ENCODE data around the gene SLC6A5.
"Not testable (repeated sequence)": the region's sequence is repeated elsewhere in the genome, so short reads cannot be mapped to it uniquely, and the experiment has no call there.

SLC6A5 gene

DNA sequence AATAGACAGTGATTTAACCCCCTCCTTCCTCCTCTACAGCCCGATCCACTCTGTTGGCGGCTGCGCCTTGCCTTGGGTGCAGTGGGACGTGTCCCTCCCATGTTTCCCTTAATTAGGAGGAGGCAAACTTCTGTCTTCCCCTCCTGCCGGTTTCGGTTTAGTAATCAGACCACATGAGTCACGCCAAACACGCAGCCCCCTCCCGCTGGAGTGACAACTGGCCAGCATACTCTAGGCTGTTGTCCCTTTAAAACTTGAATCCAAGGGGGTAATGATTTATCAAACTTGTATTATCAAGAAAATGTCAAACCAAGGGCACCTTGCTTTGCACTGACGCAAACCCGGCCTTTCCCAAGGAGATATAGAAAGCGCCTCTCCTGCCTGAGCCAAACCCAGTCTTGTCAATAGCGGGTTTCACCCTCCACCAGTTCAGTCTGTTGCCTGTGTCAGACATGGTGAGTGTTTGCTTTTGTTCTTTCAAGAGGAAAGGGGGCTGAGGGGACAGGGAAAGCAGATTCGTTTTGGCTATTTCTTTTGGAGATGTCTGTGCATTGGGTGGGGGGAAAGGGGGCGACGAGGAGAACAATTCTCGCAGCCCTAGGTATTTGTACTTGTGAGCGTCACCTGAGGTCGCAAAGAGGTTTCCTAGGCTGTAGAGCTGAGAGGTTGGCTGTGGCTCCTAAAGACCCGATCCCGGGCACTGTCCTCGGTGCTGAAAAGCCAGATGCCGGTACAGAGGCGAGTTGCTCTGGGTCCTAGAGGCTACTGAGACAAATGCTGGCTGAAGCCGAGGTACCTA, at the start of gene SLC6A5:
Gene SLC6A5 (plus strand): TSS at position 388 of the 799 bp plus-strand sequence. CDS start 65 bp downstream, at position 453.
- peak; percentile 80 for DNase-seq (ENCODE audit: low spot score)

DNA sequence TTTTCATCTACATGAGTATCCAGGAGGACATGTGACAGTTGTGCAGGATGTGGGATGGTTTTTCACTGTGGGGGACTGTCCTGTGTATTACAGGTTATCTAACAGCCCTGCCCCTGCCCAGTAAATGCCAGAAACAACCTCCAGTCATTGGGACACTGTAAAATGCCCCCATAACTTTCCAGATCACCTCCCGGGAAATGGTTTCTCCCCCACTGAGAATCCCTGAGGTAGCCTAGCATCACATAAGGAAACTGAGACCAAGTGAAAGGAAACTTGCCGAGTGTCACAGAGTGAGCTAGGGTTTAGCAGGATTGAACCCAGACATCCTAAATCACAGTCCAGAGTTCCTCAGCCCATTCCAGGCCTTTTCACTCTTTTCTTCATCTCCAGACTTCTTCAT, 48.3 kb upstream of the SLC6A5 start:
- DNase-seq (ENCODE audit: low spot score), result no peak

DNA sequence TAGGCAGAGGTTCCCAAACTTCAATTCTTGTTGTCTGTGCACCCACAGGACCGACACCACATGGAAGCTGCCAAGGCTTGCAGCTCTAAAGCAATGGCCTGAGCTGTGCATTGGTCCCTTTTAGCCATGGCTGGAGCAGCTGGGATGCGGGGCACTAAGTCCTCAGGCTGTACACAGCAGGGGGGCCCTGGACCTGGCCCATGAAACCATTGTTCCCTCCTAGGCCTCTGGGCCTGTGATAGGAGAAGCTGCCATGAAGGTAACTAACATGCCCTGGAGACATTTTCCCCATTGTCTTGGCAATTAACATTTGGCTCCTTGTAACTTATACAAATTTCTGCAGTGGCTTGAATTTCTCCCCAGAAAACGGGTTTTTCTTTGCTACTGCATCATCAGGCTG, 43.6 kb upstream of the SLC6A5 start:
- no peak for DNase-seq (ENCODE audit: low spot score)

DNA sequence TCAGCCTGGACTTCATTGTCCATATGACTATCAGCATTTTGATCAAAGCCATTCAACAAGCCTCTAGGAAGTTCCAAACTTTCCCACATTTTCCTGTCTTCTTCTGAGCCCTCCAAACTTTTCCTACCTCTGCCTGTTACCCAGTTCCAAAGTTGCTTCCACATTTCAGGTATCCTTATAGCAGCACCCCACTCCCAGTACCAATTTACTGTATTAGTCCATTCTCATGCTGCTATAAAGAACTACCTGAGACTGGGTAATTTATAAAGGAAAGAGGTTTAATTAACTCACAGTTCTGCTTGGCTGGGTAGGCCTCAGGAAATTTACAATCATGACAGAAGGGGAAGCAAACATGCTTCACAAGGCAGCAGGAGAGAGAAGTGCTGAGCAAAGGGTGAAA, 43.0 kb upstream of the SLC6A5 start:
- DNase-seq (ENCODE audit: low spot score), result not testable (repeated sequence)

DNA sequence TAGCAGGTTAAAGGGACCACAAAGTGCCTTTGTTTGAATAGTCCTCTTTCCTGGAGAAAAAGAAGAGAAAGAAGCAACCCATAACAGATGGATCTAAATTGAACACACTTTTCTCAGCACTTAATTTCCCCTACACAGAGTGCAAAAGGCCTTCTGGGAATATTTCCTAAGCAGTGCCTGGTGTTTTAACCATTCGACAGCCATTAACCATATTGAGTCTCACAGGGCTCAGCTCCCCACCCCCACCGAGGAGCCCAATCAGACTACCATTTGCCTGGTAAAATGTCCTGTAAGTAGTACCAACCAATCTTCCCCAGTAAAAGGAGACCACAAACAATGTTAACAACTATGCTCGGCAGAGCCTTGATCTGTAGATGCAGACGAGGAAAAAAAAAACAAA, 40.7 kb upstream of the SLC6A5 start:
- DNase-seq (ENCODE audit: low spot score), result no peak

DNA sequence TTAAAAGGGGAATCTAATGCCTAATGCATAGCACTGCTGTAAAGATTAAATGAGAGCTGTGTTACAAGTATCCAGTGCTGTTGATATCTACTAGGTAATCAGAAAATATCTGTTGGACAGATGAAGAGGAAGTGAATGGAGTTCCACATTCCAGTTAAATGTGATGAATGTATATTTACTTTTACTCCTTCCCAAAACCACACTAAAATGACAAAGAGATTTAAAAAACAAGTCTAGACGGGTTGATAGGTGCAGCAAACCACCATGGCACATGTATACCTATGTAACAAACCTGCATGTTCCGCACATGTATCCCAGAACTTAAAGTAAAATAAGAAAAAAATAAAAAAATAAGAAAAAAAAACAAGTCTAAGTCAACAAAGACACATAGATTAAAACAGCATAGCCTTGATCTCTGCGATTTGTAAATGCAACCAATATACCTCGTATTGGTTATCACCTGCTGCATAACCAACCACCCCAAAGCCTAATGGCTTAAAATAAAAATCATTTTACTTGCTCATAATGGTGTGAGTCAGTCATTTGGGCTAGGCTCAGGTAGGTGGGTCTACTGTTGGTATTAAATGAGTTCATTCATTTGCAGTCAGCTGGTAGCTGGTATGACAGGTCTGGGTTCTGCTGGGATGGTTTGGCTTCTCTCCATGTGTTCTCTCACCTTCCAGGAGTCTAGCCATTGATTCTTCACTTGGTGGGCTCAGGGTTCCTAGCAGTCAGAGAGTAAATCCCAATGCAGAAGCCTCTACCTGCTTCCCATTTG, 39.7 kb upstream of the SLC6A5 start:
- no peak for DNase-seq (ENCODE audit: low spot score)

DNA sequence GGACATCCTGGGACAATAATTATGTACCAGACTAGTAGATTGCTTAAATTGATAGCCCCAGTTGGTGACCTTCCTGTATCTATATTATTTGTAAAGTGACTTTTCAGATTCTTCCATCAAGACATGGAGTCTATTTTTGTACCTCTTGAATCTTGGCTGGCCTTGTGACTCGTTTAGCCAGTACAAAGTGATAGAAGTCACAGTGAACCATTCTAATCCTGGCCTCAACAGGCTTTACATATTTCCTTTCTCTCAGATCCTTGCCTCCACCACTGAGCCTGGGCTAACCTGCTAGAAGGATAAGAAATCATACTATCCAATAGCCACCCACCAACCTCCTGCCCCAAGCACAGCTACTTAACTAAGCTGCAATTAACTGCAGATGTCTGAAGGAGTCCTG, 37.5 kb upstream of the SLC6A5 start:
- DNase-seq (ENCODE audit: low spot score), result no peak

DNA sequence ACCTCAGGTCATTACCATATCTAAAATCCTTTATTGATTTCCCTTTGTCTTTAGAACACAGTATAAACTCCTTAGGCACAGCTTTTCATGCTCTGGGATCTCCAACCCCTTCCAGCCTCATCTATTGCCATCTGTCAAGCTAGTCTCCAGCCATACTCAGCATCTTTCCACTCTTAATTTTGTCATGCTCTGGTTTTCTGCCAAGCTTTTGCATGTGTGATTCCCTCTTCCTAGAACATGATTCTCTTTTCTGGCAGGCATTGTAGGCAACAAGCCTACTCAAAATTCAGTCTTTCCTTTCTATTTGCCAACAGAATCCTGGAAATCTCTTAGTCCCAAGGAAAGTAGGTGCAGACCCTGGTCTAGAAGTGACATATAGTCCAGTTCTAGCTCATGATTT, 35.5 kb upstream of the SLC6A5 start:
- DNase-seq (ENCODE audit: low spot score), result no peak

DNA sequence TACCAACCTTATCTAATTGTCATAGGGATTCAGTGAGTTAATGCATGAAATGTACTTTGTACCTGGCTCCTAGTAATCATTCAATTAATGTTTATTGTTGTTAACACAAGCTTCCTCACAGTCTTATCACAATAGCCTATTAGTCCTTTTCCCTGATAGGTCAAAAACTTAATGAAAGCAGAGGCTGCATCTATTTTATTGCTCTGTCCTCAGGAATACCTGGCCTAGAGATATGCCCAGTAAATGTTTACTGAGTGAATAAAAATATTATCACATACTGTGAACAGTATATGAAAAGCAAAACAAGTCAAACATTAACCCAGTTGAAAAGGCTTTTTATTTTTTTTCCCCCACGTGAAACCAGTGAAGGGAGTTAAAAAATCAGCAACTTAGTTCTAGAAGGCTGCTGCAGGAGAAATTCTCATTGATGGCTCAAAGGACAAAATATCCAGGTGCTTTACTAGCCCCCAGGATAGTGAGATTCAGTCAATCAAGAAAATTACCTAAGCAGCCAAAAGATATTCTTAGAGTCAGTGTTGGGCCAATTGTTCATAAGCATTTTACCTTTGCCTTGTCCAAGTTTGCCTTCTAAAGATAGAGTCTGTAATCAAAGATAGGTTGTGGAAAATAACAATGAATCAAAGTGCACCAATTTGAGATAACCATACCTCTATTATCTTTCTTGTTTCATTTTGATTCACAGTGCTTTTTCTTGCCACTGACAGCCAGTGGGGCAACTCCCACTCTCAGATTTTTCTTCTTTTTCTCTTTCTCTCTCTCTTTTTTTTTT, 34.4 kb upstream of the SLC6A5 start:
- no peak for DNase-seq (ENCODE audit: low spot score)

DNA sequence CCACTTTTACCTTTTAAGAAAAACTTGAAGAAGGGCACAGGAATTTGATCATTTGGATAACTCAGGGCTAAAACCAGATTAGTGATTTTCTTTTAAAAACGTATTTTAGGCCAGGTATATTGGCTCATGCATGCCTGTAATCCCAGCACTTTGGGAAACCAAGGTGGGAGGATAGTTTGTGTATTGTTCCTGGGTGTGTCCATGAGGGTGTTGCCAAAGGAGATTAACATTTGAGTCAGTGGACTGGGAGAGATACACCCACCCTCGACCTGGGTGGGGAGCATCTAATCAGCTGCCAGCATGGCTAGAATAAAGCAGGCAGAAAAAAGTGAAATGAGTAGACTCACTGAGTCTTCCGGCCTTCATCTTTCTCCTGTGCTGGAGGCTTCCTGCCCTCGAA, 33.3 kb upstream of the SLC6A5 start:
- not testable (repeated sequence) for DNase-seq (ENCODE audit: low spot score)

DNA sequence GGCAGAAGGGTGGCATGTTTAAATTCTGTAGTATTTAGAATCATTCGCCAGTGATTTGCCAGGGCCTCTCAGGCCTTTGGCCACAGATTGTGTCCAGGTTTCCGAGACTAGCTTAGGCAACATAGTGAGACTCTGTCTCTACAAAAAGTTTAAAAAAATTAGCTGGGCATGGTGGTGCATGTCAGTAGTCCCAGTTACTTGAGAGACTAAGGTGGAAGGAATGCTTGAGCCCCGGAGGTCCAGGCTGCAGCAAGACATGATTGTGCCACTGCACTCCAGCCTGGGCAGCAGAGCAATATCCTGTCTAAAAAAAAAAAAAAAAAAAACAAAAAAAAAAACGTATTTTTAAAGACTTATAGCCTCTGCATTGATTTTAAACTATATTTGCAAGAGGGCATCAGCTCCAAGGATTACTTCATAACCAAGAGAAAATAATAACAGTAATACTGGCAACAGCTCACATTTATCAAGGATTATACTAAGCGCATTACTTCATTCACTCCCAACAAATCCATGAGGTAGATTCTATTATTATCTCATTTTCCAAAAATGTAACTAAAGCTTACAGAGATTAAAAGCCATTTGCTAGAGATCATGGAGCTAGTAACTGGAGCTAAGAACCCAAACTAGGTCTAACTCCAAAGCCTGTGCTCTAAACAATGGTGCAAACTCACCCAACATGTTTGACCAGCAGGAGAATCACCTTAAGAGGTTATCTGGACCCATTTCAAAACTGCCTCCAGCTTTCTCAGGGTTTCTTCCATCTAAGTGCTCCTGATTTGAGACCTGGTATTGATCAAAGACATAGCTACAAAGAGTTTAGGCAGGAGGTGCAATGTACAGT, 32.6 kb upstream of the SLC6A5 start:
- DNase-seq (ENCODE audit: low spot score), result no peak

DNA sequence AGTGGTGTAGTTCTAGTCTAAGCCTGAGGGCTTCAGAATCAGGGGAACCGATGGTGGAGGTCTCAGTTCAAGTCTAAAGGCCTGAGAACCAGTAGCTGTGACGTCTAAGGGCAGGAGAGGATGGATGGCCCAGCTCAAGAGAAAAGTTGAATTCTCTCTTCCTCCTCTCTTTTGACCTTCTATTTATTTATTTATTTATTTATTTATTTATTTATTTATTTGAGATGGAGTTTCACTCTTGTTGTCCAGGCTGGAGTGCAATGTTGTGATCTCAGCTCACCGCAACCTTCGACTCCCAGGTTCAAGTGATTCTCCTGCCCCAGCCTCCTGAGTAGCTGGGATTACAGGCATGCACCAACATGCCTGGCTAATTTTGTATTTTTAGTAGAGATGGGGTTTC, 19.7 kb upstream of the SLC6A5 start:
- DNase-seq (ENCODE audit: low spot score), result not testable (repeated sequence)

DNA sequence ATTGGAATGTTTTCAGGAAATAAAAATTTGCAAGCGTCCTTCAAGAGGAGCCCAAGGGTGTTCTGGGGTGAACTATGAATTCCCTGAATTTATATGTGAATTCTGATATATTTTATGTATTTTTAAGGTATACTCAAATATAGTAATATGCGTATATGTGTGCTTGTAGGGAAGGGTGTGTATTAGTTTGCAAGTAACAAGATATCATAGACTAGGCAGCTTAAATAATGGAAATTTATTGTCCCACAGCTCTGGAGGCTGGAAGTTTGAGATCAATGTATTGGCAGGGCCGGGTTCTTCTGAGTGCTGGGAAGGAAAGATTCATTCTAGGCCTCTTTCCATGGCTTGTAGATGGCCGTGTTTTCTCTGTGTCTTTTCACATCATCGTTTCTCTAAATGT, 16.2 kb upstream of the SLC6A5 start:
- DNase-seq (ENCODE audit: low spot score), result no peak

DNA sequence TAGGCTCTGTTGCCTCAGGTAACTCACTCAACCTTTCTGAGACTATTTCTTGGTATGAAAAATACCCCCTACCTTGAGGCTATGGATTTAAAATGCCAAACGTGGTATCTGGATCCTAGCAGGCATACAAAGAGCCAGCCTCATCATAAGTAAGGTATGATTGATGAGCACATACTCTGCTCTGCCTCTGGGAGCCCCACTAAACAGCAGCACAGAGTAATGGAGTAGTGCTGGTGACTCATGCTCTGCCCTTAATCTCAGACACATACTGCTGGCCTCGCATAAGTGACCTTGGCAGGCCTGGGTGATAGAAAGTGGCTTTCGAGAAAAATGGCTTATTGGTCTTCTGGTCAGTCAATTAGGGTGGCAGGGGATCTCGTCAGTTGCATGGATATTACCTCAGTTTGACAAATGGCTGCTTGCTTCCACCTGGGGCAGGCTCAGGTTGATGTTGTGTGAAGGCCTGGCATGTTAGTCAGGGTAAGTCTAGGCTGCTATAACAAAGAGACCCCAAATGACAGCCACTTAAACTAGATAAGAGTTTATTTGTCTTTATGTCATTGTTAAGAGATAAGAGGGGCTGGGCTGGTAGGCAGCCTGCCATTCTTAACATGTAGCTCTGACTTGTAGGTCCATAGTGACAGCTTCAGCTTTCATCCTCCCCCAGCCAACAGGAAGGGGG, 15.2 kb upstream of the SLC6A5 start:
- DNase-seq (ENCODE audit: low spot score), result no peak

DNA sequence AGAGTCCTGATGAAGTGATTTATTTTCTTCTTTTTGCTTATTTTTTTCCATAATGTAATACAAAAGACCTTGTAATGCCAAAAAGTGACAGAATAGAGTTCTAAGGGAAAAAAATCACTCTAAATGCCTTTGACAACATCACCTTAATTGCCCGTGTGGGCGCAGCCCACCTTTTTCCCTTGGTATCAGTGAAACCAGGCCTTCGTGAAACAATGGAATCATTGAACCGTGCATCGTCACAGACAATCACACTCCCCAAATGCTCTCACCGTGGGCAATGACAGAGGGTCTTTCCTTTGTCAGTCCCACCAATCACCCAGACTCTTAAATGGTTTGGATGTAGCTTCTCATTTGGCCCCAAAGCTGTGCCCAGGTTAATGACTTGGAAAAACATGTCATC, 9.6 kb upstream of the SLC6A5 start:
- DNase-seq (ENCODE audit: low spot score), result no peak

DNA sequence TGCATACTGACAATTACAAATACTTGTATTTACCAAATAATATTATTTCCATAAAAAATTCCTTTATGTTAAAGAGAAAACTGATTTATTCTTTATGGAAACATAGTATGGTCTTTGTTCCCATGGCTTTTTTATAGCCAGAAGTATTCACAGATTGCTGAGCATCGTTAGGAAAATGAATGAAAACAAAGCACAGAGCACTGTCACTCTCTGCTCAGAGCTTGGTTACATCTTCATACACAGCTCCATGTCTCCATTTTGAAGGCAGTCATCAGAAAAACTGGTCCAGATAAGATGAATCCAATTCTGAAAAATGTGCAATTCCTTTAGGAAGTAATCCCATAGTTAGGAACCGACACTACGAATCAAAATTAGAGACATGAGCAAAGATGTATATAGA, 9.0 kb upstream of the SLC6A5 start:
- DNase-seq (ENCODE audit: low spot score), result no peak

DNA sequence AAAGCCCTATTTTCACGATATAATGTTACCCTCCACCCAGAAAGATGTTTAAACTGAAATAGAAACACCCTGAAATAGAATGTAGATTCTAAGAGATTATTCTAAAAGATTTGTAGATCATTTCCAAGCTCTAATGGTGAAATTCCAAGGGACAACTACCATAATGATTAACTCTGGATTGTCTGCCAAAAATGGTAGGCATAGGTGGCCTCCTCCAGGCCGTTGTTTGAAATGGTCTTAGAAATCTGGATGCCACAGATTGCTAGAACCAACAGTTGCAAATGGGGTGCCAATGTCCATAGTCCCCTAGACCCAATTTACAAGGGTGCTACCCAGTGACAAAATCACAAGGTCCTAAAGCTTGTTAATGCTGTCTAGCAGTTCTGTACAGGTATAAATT, 6.7 kb upstream of the SLC6A5 start:
- DNase-seq (ENCODE audit: low spot score), result no peak

DNA sequence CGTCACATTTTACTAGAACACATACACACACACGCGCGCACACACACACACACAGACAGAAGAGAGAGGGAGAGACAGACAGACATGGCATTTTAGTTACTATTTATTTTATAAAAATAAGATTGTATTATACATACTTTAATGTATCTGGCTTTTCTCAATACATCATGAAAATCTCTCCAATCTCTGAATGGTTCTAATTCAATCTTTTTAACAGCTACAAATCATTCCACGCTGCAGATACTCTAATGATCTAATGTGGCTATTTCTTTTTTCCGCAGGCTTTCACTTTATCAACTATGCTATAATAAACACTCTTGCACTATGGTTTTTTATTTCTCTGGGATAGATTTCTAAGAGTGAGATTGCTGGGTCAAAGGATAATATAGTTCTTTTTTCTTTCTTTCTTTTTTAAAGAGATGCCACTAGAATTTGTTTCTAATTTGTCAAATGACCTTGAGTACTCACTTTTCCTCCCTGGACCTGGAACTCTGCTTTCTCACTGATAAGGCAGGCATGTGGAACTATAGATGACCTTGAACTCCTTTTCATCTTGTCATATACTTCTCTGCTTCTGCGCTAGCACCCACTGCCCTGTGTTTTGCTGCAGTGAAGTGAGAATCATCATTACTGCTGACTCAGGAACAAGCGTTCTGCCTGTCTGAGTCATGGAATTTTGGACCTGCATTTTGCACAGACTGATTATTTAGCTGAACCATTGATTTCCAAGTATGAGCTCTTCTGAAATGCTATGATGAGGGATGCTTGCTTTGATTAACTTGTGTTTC, 4.9 kb upstream of the SLC6A5 start:
- DNase-seq (ENCODE audit: low spot score), result no peak

DNA sequence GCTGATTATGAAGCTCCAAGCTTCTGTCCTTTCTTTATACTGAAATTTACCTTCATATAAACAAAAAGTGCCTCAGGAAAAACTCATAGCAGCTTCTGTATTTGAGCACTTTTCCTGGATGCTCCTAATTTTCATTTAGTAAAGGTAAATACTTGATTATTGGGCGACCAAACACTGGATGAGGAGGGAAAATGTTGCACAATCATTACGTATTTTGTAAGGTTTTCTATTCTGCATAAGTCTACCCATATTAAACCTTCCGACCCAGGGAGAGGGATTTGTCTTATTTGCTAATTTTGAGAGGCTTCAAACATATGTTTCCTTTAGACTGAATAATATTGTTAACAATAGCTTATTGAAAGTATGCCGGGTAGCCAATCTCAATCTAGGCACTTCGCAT, 4.3 kb upstream of the SLC6A5 start:
- no peak for DNase-seq (ENCODE audit: low spot score)

Data from HuH-7.5 (cell line).